Trophoblast cell (in vitro differentiated cells and primary cell): ENCODE measurements around the gene DDX4.

Experiments used
- DNase-seq, 2 donors: peaks; one replicate each; pipeline ENCODE4 v3.0.0-alpha.2; 2016
- H2AFZ ChIP-seq: 2 replicates; pipeline ENCODE4 v1.6.1; 2013; ENCODE audit warnings: low read length, moderate library complexity, mild to moderate bottlenecking; ENCODE audit not compliant: insufficient read depth, poor library complexity
- H2AK5ac ChIP-seq: 2 replicates; pipeline ENCODE4 v1.6.1; 2013; ENCODE audit warnings: mild to moderate bottlenecking, low read length
- H2BK120ac ChIP-seq: 2 replicates; pipeline ENCODE4 v1.6.1; 2013; ENCODE audit warnings: low read length, mild to moderate bottlenecking, moderate library complexity; ENCODE audit not compliant: insufficient read depth, poor library complexity
- H2BK12ac ChIP-seq: 2 replicates; pipeline ENCODE4 v1.6.1; 2013; ENCODE audit warnings: mild to moderate bottlenecking, low read length, moderate library complexity
- H2BK5ac ChIP-seq: 2 replicates; pipeline ENCODE4 v1.6.1; 2013; ENCODE audit warnings: low read length, low read depth, moderate library complexity, mild to moderate bottlenecking; ENCODE audit not compliant: poor library complexity
- H3K14ac ChIP-seq: 2 replicates; pipeline ENCODE4 v1.6.1; 2013; ENCODE audit warnings: mild to moderate bottlenecking, low read length
- H3K18ac ChIP-seq: 2 replicates; pipeline ENCODE4 v1.6.1; 2013; ENCODE audit warnings: mild to moderate bottlenecking, low read length
- H3K23ac ChIP-seq: 2 replicates; pipeline ENCODE4 v1.6.1; 2013; ENCODE audit warnings: low read length
- H3K27ac ChIP-seq: 2 replicates; pipeline ENCODE4 v1.5.1; 2013; ENCODE audit warnings: low read depth, mild to moderate bottlenecking, inconsistent platforms, low read length, moderate library complexity
- H3K27me3 ChIP-seq: 2 replicates; pipeline ENCODE4 v1.6.1; 2013; ENCODE audit warnings: inconsistent platforms, mild to moderate bottlenecking, low read length, moderate library complexity; ENCODE audit not compliant: insufficient read depth
- H3K36me3 ChIP-seq, 2 experiments: 1 replicate in 1 of 2; 2 replicates in 1 of 2; pipeline ENCODE4 v1.6.1; 2013; ENCODE audit warnings: low read length in 2 of 2, mild to moderate bottlenecking in 2 of 2, moderate library complexity in 1 of 2; ENCODE audit not compliant: insufficient read depth in 2 of 2, control insufficient read depth in 1 of 2
- H3K4ac ChIP-seq: 2 replicates; pipeline ENCODE4 v1.6.1; 2013; ENCODE audit warnings: low read depth, mild to moderate bottlenecking, low read length, moderate library complexity
- H3K4me1 ChIP-seq, 2 experiments: 1 replicate in 1 of 2; 2 replicates in 1 of 2; pipeline ENCODE4 v1.6.1; 2013; ENCODE audit warnings: low read length in 2 of 2, mild to moderate bottlenecking in 2 of 2, moderate library complexity in 1 of 2; ENCODE audit not compliant: insufficient read depth in 2 of 2, control insufficient read depth in 1 of 2
- H3K4me2 ChIP-seq: 2 replicates; pipeline ENCODE4 v1.6.1; 2013; ENCODE audit warnings: inconsistent platforms, mild to moderate bottlenecking, low read length, moderate library complexity
- H3K4me3 ChIP-seq: 2 replicates; pipeline ENCODE4 v1.5.1; 2013; ENCODE audit warnings: mild to moderate bottlenecking, low read depth, low read length, inconsistent platforms
- H3K79me1 ChIP-seq: one replicate; pipeline ENCODE4 v1.6.1; 2013; ENCODE audit warnings: low read length
- H3K79me2 ChIP-seq: 2 replicates; pipeline ENCODE4 v1.6.1; 2013; ENCODE audit warnings: low read length, mild to moderate bottlenecking; ENCODE audit not compliant: control insufficient read depth, insufficient read depth, poor library complexity
- H3K9ac ChIP-seq: 2 replicates; pipeline ENCODE4 v1.6.1; 2013; ENCODE audit warnings: mild to moderate bottlenecking, low read length
- H3K9me3 ChIP-seq: 2 replicates; pipeline ENCODE4 v1.6.1; 2013; ENCODE audit warnings: low read depth, mild to moderate bottlenecking, control low read depth, inconsistent platforms, low read length; ENCODE audit not compliant: insufficient read depth
- H4K12ac ChIP-seq: 2 replicates; pipeline ENCODE4 v1.6.1; 2013; ENCODE audit warnings: low read depth, mild to moderate bottlenecking, low read length, moderate library complexity
- H4K8ac ChIP-seq: 2 replicates; pipeline ENCODE4 v1.6.1; 2013; ENCODE audit warnings: low read depth, mild to moderate bottlenecking, low read length, moderate library complexity
- H4K91ac ChIP-seq: one replicate; pipeline ENCODE4 v1.6.1; 2013; ENCODE audit warnings: low read depth, mild to moderate bottlenecking, low read length, moderate library complexity
- WGBS: extraction: QIAGEN DNeasy Blood & Tissue Kit; methylation state at CpG from one replicate; pipeline ENCODE4 v1.1.7; 2013; ENCODE audit warnings: missing lambda C conversion rate; ENCODE audit not compliant: insufficient read length, insufficient coverage; ENCODE audit errors: extremely low coverage; 5-methylcytosine and 5-hydroxymethylcytosine counted together

Gene DDX4

GRCh38 chr5:55768279-55768678 lies 30.4 kb downstream of the DDX4 start:
- no peak overlapping the region for H3K23ac ChIP-seq
- no peak overlapping the region for H2BK5ac ChIP-seq
- H4K12ac ChIP-seq, result no peak overlapping the region
- H3K4ac ChIP-seq, result no peak overlapping the region
- no peaks in the 10 kb centered on the region for H3K36me3 ChIP-seq
- H3K18ac ChIP-seq, result no peak overlapping the region
- no peaks in the 10 kb centered on the region for H3K4me1 ChIP-seq
- WGBS, result no CpG with 5 or more reads among the region's 2 CpGs
- no peak overlapping the region for H3K27ac ChIP-seq
- no peak overlapping the region for H3K9ac ChIP-seq
- H2BK120ac ChIP-seq, result no peak overlapping the region
- DNase-seq, result no peak
- no peak overlapping the region for H3K4me2 ChIP-seq
- no peak overlapping the region for H4K91ac ChIP-seq
- H2BK12ac ChIP-seq, result no peak overlapping the region
- no peak overlapping the region for H4K8ac ChIP-seq
- no peaks in the 10 kb centered on the region for H3K79me2 ChIP-seq
- no peaks in the 10 kb centered on the region for H3K27me3 ChIP-seq
- no peaks in the 10 kb centered on the region for H3K9me3 ChIP-seq
- no peak overlapping the region for H2AFZ ChIP-seq
- no peak overlapping the region for H3K14ac ChIP-seq
- no peak overlapping the region for H3K4me3 ChIP-seq
- no peak overlapping the region for H2AK5ac ChIP-seq
- H3K79me1 ChIP-seq, result no peaks in the 10 kb centered on the region

- H3K14ac ChIP-seq, result no peak overlapping the region
- no peaks in the 10 kb centered on the region for H3K36me3 ChIP-seq
- no peak overlapping the region for H2BK5ac ChIP-seq
- H3K79me2 ChIP-seq, result no peaks in the 10 kb centered on the region
- no peak overlapping the region for H4K12ac ChIP-seq
- no CpG with 5 or more reads among the region's 2 CpGs for whole genome bisulfite sequencing
- H3K9ac ChIP-seq, result no peak overlapping the region
- H2BK12ac ChIP-seq, result no peak overlapping the region
- no peak for DNase-seq
- no peak overlapping the region for H3K18ac ChIP-seq
- no peak overlapping the region for H2BK120ac ChIP-seq
- no peak overlapping the region for H3K4me3 ChIP-seq
- H2AK5ac ChIP-seq, result no peak overlapping the region
- no peaks in the 10 kb centered on the region for H3K79me1 ChIP-seq
- H4K8ac ChIP-seq, result no peak overlapping the region
- no peaks in the 10 kb centered on the region for H3K27me3 ChIP-seq
- H3K23ac ChIP-seq, result no peak overlapping the region
- no peak overlapping the region for H3K27ac ChIP-seq
- no peak overlapping the region for H3K4me2 ChIP-seq
- no peak overlapping the region for H3K4ac ChIP-seq
- no peak overlapping the region for H2AFZ ChIP-seq
- no peaks in the 10 kb centered on the region for H3K9me3 ChIP-seq
- H4K91ac ChIP-seq, result no peak overlapping the region
- no peaks in the 10 kb centered on the region for H3K4me1 ChIP-seq
Observed at GRCh38 chr5:55771175-55771655, 33.4 kb downstream of the DDX4 start.

- H3K4me3 ChIP-seq, result no peak overlapping the region
- no peak overlapping the region for H3K4ac ChIP-seq
- no peaks in the 10 kb centered on the region for H3K36me3 ChIP-seq
- no peak overlapping the region for H3K18ac ChIP-seq
- H4K8ac ChIP-seq, result no peak overlapping the region
- H2BK12ac ChIP-seq, result no peak overlapping the region
- no peak for DNase-seq
- no peak overlapping the region for H3K14ac ChIP-seq
- no peaks in the 10 kb centered on the region for H3K27me3 ChIP-seq
- H3K79me1 ChIP-seq, result no peaks in the 10 kb centered on the region
- no peaks in the 10 kb centered on the region for H3K4me1 ChIP-seq
- H3K9ac ChIP-seq, result no peak overlapping the region
- H2AFZ ChIP-seq, result no peak overlapping the region
- H2BK120ac ChIP-seq, result no peak overlapping the region
- H3K79me2 ChIP-seq, result no peaks in the 10 kb centered on the region
- H3K27ac ChIP-seq, result no peak overlapping the region
- no peak overlapping the region for H4K91ac ChIP-seq
- H4K12ac ChIP-seq, result no peak overlapping the region
- no peaks in the 10 kb centered on the region for H3K9me3 ChIP-seq
- WGBS, result no CpG with 5 or more reads among the region's 1 CpG
- no peak overlapping the region for H3K23ac ChIP-seq
- H2AK5ac ChIP-seq, result no peak overlapping the region
- H3K4me2 ChIP-seq, result no peak overlapping the region
- no peak overlapping the region for H2BK5ac ChIP-seq
Observed at GRCh38 chr5:55773057-55773456, 35.2 kb downstream of the DDX4 start.

GRCh38 chr5:55777332-55777731 lies 39.5 kb downstream of the DDX4 start:
- no CpG with 5 or more reads among the region's 6 CpGs for WGBS

More at GRCh38 chr5:55777332-55777731, 39.5 kb downstream of the DDX4 start:
- no peak overlapping the region for H2BK5ac ChIP-seq
- no peak overlapping the region for H3K23ac ChIP-seq
- no peak overlapping the region for H2BK120ac ChIP-seq
- H2AFZ ChIP-seq, result no peak overlapping the region
- no peak overlapping the region for H4K8ac ChIP-seq
- H3K14ac ChIP-seq, result no peak overlapping the region
- H3K79me2 ChIP-seq, result no peaks in the 10 kb centered on the region
- no peak overlapping the region for H3K4ac ChIP-seq
- no peak overlapping the region for H4K12ac ChIP-seq
- no peak overlapping the region for H3K4me3 ChIP-seq
- H3K18ac ChIP-seq, result no peak overlapping the region
- H3K36me3 ChIP-seq, result no peaks in the 10 kb centered on the region
- H4K91ac ChIP-seq, result no peak overlapping the region
- H3K27me3 ChIP-seq, result no peaks in the 10 kb centered on the region
- no peak for DNase-seq
- H3K4me1 ChIP-seq, result no peaks in the 10 kb centered on the region
- no peak overlapping the region for H3K4me2 ChIP-seq
- H2BK12ac ChIP-seq, result no peak overlapping the region
- H3K9ac ChIP-seq, result no peak overlapping the region
- no peaks in the 10 kb centered on the region for H3K79me1 ChIP-seq
- no peaks in the 10 kb centered on the region for H3K9me3 ChIP-seq
- no peak overlapping the region for H2AK5ac ChIP-seq
- no peak overlapping the region for H3K27ac ChIP-seq
